SK-N-DZ (cell line): Measurements from ENCODE around the gene SNCA.
A peak's percentile ranks its signal among the peaks of the same experiment; 100 is the strongest.

ENCODE experiments used
- DNase-seq: peaks from one replicate; pipeline ENCODE4 v3.0.0-alpha.2; 2015; ENCODE audit warnings: low spot score

SNCA gene

DNA sequence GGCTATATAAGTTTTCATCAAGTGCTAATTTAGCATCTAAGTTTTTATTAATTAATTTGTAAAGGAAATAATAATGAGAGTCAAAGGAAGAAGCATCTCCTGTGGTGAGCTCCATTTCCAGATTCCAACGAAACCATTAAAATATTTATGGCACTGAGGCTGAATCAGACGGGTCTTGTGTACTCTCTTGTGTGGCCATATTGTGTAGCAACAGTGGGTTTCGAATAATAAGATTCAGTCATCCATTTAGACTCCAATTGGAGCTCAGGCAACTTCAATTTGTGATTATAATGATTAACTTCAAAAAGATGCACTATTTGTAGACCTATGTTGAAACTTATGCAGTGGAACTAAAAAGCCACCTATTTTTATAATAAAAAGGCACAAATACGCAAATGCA, 82.4 kb downstream of the SNCA start:
- no peak for DNase-seq

DNA sequence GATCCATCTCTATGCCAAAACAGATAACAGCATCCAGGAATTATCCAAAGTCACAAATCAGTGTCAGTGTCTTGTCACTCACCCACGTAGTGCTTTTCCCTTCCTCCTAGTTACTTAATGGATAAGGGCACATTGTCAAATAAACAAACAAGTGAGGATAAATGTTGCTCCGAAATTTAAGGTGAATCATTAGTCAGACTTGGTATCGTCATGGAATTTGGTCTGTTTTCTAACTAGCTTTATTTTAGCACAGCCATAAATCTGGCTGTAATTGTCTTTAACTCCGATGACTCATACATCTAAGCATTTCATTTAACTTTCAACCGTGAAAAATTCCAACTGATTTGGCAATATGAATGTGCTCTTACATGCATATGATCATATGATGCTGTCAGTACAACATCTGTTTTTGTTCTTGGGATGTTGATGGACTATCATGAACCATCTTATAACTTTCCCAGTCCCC, 83.3 kb downstream of the SNCA start:
- no peak for DNase-seq

DNA sequence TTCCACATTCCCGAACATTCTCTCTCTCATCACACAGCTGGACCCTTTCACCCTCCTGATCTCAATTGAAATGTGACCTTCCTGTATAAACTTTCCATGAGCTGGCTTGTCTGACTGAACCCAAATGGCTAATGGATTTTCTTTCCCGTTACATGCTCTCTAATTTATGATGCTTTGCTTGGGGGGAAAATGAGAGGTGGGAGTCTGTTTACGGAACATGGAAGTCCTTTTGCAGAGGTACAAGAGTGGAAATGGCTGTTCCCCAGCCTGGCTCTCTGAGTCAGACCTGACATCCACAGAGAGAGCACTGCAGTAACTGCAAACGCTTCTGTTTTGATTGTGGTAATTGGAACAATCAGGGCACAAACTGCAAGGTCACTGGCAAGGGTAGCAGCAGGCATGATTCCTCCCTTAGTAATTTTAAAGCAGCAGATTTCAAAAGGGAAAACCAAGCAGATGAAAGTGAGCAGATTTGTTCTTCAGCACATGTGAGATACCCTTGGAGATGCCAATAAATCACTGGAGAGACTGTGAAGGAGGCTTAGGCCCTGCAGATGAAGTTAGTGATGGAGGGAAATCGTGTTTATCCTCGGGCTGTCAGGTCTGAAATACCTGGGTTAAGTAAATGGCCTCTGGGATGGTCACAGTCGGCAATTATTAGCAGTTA, 83.9 kb downstream of the SNCA start:
- DNase-seq: peak; percentile 80

DNA sequence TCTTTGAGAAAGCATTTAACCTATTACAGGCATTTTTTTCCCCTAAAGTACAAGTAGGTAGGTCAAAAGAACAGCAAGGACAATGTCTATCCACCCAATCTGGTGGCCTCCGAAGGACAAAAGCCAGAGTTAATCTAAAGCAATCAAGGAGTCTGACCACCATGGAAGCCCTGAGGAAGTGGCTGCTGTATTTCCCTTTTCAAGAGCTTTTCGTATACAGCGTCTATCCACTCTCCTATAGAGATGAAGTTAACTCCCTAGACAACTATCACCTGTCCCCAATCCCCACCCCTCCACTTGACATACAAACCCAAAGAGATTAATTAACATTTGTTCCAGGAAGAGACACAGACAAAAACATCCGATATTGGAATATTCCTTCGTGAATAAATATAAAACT, 85.5 kb downstream of the SNCA start:
- no peak for DNase-seq

DNA sequence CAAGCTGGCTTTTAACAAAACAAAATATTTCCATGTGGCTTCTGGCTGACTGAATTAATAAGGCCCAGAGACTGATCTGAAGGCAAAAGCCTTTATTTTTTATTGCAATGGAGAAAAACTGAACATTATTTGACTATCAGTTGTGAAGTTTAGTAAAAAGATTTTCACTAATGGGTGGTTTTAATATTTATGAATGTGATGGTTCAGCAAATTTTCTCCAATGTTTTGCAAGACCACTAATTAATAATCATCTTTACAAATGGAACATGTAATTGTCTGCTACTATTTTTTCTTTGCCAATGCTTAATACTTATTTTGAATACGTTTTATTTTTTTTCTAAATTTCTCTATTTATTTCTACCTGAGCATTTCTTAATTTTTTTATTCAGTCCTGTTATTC, 90.6 kb downstream of the SNCA start:
- no peak for DNase-seq

DNA sequence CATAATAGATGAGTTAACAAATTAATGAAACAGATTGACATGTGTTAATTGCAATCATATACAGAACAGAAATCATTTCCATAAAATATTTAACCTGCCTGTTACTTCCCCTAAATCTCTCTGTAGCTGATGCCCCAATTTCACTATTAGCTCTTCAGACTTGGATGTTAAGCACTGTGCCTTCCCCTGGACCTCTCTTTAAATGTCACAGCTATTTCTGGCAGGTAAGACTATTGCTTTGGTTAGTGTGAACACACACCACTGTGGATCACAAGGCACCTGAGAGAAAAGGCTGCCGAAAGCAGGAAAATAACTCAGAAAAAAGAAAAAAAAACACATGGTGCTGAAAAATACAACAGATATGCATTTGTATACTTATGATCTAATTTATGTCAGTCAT, 91.3 kb downstream of the SNCA start:
- no peak for DNase-seq

DNA sequence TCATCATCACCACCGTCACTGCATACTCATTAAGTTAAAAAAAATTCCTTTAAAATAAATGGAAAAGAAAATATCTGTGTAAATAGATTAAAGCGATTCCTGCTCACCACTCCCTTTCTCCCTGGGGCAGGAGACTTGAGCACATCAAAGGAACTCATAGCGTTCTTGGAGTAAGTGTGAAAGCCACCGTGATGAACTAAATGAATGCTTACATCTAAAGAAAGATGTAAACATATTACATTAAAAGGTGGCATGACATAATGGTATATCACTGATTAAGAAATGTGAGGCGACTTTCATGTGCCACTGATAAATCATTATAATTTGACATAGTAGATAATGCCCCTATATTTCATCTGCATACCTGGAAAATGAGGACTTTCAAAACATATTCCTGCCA, 92.0 kb downstream of the SNCA start:
- DNase-seq: no peak

DNA sequence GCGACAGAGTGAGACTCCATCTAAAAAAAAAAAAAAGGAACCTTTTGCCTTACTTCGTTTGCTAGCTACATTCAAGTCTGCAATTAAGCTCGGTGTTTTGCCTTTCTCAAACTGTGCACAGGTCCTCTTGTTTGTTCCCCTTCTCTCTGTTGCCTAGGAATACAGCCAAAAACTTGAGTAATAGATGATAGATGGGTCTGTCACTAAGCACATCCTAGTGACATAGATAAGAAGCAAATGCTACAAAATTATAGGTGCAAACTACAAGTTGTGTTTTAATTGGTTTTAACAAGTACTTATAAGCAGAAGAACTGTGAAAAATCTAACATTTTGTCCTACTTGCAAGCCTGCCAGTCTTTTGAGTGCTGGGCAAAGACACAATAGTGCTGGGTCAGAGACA, 95.2 kb downstream of the SNCA start:
- no peak for DNase-seq

DNA sequence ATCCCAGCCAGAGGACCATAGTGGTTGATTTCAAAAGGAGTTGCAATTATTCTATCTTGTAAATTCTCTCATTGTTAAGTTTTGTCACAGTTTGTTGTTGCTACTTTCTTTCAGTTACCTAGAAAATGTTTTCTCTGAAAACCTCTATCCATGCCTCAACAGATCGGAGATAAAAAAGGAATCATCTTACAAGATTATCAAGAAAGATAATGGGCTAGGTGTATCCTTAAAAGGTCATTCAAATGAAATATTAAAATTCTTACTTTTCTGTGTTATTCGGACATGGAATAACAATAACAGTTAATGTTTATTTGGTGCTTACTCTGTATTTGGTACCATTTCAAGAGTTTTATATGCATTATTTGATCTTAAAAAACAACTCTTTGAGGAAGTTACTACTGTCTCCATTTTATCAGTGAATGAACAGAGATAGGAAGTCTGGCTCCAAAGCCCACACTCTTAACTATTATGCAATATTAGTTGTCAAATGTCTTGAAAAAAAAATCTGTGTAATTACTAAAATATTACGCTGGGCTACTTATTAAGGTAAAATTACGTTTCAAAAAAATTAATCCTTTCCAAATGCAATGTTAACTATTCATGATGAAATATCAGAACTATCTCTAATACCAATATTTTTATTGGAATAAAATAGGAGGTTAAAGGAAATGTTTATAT, 97.5 kb downstream of the SNCA start:
- no peak for DNase-seq

DNA sequence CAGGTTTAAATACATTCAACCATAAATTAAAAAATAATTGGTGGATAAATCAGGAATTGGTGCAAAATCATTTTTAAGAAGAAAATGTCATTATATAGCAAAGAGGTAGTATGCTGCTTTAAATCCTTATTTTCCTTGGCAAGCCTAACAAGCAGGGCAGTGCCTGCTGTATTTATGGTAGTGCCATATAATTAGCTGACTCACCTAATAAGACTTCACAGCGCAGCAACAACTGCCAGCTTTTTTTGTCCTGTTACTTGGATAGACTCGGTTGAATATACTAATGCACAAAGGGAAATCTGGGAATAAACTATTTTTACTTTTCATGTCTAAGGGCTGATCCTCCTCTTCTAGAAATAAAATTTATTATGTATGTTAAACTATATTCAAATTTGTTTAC, 99.1 kb downstream of the SNCA start:
- DNase-seq: no peak

DNA sequence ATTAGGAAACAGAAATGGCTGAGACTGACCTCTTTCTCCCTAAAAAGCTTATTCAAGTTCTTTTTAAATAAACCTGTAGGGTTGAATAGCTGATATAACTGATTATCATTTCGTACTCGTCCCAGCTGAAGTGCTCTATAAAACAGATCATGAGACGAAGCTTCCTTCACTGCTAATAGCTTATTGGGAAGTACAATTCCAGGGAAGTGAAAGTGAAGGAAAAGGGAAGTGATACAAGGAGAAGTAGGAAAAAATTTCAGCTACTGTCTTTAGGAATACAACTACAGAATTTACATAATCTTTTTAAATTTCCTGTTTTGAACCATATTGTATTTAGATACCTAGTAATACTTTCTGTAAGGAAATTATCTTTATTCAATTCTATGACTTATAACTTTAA, 103.0 kb downstream of the SNCA start:
- DNase-seq: no peak

DNA sequence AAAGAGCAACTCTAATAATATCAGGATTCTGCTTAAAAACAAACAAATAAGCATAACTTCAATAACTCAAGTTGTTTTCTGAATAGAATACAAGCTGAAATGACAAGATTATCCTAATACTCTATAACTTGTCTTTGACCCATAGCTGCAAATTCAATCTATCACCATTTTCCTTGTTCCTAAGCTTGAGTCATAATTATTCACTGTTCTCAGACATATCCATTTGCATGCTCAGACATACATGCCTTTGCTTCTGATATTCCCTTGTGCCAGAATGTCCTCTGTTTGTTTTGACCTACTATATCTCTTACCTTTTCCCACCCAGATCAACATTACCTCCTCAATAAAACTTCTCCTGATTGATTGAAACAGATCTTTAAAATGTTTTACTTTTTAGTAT, 109.7 kb downstream of the SNCA start:
- no peak for DNase-seq

DNA sequence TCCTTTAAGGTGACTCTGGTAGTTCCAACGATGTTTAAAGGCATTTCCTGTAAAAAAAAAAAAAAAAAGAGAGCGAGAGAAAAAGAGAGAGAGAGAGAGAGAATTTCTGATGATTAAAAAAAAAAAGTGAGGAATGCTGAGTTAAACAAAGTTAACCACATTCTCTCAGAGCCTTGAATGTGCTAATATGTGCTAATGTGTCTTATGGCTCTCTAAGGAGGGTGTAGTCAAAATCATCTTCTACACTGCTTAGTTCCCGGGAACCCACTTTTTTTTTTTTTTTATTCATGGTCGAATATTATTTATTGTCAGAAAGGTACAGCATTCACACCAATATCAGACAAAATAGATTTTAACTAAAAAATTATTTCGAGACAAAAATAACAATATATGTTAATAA, 111.7 kb downstream of the SNCA start:
- DNase-seq: no peak

DNA sequence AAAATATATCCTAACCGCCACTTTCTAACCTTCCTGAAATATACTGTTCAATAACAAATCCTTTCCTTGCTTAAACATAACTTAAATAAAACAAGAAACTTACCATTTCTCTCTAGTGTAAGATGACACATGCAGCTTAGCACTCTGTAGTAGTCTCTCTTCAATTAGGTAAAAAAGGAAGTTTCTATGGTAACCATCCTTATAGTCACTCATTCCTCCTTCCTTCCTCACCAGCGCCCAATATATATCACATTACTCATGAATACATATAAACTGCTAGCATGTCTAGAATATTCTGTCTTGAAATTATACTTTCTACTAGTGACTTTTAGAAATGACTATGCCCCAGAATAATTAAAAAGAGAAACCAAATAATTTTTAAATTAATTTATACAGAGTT, 112.2 kb downstream of the SNCA start:
- no peak for DNase-seq

DNA sequence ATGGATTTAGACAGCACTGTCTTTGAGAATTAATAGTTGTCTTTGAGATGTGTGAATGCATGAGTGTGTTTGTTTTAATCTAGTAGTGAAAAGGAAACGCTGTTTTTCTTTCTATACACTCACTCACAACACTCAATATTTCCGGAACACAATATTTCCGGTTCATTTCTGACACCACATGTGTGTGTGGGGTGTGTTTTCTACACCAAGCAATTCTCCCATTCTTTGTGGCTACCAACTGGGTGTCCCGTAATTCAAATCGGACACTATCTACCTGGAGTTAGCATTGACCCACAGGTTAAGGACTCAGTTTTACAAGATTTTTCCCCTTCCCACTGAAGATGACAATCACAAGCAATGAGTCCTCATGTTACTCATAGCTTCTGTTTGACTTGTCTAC, 113.9 kb downstream of the SNCA start:
- DNase-seq: no peak

DNA sequence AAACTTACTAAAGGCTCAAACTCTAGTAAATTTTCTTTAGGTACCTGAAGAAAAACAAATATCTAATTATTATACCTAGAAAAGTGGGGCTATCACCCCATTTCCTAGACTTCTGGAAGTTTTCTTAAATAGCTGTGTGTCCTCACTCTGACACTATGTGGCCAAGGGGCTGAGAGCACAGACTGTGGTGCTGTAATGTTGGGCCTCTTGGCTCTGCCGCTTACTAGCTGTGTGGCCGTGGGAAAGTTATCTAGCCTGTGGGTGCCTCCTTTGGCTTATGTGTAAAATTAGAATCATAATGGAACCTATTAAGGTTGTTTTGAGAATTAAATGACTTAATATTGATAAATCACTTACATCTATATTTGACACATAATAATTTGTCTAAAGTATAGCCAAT, 114.4 kb downstream of the SNCA start:
- no peak for DNase-seq

DNA sequence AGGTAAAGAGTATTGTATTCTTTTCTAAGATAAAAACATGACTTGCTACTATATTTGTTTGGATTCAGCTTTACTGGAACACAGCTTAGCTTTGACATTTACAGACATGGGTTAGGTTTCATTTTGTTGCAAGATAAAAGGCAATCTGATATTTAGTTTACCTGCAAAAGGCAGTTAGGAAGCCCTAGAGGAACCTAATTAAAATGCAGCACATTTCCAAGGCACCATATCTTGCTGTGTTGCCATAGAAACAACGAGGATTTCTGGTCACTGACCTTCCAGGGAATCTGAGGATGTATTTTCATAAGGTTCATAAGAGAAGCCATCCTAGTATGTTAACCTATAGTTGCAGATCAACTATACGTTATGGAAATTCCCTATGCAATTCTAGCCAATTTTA, 116.0 kb downstream of the SNCA start:
- DNase-seq: no peak

DNA sequence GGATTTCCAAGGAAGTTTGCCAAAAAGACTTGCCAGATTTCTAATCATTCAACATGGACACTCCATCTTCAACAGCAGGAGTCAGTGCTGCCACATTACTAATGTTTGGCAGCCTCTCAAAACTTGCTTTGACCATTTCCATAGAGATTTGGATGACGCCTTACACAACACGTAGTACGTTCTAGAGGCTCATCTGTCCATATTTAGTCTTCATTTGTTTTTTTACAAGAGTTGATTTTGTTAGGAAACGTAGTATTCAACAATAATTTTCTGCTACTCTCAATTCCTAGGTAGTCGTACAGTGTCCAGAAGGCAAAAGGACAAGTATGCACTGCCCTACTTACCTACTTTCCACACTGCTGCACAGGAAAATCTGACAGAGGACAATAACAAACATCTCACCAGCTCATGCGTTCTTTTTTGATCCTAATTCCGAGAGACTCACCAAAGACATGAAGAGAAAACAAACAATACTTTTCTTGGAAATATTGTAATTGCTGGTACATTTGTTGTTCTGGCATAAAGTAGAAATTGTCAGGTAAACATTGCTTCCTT, 117.3 kb downstream of the SNCA start:
- DNase-seq: no peak

DNA sequence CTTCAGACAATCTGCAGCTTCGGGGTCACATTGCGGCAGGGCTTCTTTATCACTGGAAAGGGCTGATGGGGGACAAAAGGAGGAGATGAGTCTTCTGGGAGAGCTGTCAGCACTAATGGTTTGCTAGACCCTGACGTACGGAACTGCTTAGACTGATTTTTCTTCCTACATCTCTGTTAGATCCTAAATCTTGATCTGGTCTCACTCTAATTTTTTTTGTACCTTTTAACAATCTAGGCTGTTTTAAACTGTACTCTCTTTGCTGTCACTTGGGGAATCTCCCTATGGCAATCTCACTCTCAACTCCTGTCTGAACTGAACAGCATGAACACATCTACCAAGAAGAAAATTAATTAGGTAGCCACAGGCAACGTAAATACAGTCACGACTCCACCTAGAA, 120.1 kb downstream of the SNCA start:
- no peak for DNase-seq

DNA sequence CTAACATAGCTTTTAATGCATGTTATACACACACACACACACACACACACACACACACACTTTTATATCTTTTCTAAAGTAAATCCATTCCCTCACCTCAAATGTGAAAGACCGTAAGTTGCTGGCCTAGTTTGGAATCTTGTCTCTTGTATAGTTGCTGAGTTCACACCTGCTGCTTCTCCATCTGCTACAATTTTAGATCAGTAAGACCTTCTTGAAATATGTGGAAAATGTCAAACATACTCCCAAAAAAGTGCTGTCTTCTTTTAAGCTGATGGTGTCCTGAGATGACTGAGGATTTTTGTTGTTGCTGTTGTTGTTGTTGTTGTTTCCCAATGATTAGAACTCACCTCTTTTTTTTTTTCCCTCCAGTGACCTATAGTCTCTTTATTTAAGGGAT, 121.3 kb downstream of the SNCA start:
- DNase-seq: no peak

DNA sequence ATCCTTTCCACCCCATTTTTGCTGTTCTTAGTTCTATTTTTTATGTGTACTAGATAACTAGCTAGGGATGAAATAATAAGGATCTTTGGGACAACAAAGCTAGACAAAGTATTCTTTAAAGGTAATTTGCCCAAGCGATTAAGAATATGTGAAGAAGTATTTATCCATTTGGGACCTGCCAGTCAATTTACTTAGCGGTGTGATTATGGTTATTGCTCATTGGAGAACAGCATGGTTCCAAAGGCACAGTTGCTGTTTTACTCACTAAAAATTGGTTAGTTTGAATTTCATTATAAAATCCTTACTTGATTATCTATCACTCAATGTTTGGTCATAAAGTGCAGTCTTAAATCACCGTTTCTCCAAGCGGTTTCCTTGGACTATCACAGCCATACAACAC, 124.1 kb downstream of the SNCA start:
- DNase-seq: no peak

DNA sequence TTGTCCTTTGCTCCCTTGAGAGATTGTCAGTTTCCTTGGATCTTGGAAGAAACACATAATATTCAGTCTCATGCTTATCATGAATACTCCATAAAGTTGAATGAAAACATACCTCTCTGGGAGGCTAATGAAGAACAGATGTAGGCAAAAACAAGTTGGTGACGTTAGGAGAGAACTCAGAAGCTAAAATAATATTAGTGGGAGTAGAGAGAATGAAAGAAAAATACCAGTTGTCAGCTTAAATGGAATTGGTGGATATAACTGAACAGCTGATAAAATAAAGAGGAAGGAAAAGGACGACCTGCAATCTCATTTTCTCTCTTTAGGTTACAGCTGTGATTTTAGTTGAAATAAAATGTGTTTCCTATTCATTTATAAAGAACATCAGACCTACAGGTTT, 124.8 kb downstream of the SNCA start:
- peak; percentile 64 for DNase-seq

DNA sequence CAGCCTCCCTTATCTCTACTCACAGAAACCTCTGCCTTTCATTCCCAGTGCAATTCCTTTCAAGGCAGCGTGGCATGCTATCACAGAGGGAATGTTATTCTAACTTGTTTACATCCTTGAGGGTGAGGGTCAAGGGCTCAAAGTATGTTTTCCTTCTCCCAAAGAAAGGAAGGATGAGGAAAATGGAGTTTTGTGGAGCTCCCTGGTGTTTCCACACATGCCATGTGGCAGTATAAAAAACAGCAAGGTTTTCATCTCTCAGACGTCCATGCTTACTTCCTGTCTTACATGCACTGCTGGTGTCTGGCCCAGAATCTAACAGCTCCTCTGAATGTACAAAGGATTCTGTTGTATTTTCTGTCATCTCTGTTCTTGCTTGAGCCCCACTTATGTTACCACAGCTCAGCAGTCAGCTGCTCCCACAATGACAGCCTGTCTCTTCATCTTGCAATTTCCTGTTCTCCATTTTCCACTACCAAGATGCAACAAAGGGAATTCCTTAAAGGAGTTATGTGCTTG, 128.0 kb downstream of the SNCA start:
- DNase-seq: no peak
